ENCODE results near the gene TEX2. TPM values are rescaled to one million over a fixed set of nuclear protein-coding genes. Genes with fewer than 3 reads are reported as not detected.

Gene TEX2
- polyA plus RNA-seq, 3 donors, result 6.5 to 8.7 (median 7.8) TPM

GRCh38 chr17:64147110-64148016 is 115.7 kb downstream of the TEX2 start:
- peak overlapping the region in 1 of 2 donors; percentile 85 for H3K27ac ChIP-seq (ENCODE audit: low read depth in 1 of 2, low read length in 2 of 2)
- H3K36me3 ChIP-seq (replicated peaks in 1 of 2; ENCODE audit: control insufficient read depth in 1 of 2, insufficient read depth in 2 of 2, low read length in 2 of 2), result peaks cover 3 to 27% of the 10 kb centered on the region in 2 donors
- H3K9me3 ChIP-seq (replicated peaks in 1 of 2; ENCODE audit: control insufficient read depth in 1 of 2, insufficient read depth in 1 of 2, low read length in 2 of 2), result no peaks in the 10 kb centered on the region
- H3K4me3 ChIP-seq (replicated peaks in 1 of 3; ENCODE audit: low read depth in 2 of 3, low read length in 3 of 3), result peak overlapping the region in 2 of 3 experiments; percentile 72 to 93
- peak overlapping the region; percentile 79 for H3K4me2 ChIP-seq (replicated peaks; ENCODE audit: extremely low read depth, low read length, poor library complexity, severe bottlenecking)
- intact Hi-C loops (cut with micrococcal nuclease), result loop anchor here in 1 of 2 donors (5.0 kb wide), 3 partner anchors 35 to 135 kb away; partner anchors contain the start of gene TEX2
- TF ChIP-seq CTCF (IDR thresholded peaks at IDR 0.05), result no peak
- no peaks in the 10 kb centered on the region for H3K27me3 ChIP-seq (ENCODE audit: control insufficient read depth in 2 of 2, insufficient read depth in 2 of 2, low read length in 2 of 2)
- H3K9me3 Mint-ChIP-seq, result no peaks in the 10 kb centered on the region
- H2AFZ ChIP-seq (ENCODE audit: insufficient read depth, low read depth, low read length, poor library complexity, severe bottlenecking), result no peak overlapping the region
- H3K9ac ChIP-seq (ENCODE audit: insufficient read depth, low read length, poor library complexity, severe bottlenecking), result peak overlapping the region; percentile 79
- H3K4me1 ChIP-seq (ENCODE audit: control insufficient read depth in 1 of 2, insufficient read depth in 2 of 2, low read length in 2 of 2), result peaks cover 26 to 29% of the 10 kb centered on the region in 2 donors
- peaks cover 24% of the 10 kb centered on the region for H3K79me2 ChIP-seq (ENCODE audit: insufficient read depth, low read length)
- DNase-seq, result peak in 2 of 3 donors; percentile 43 to 48
- WGBS (ENCODE audit: insufficient coverage), result 40% methylated on average over 2 of the region's 15 CpGs
- H3K27ac Mint-ChIP-seq, result peak overlapping the region in 1 of 7 donors; percentile 70
- peaks cover 4% of the 10 kb centered on the region for H4K20me1 ChIP-seq (ENCODE audit: insufficient read depth, low read length)
- peaks cover 19 to 25% of the 10 kb centered on the region in 2 donors for H3K36me3 Mint-ChIP-seq
- H3K4me3 Mint-ChIP-seq, result no peak overlapping the region
- peaks cover 24% of the 10 kb centered on the region for H3K4me1 Mint-ChIP-seq
- no peaks in the 10 kb centered on the region for H3K27me3 Mint-ChIP-seq (ENCODE audit: low read depth in 3 of 3)

- peak; percentile 19 to 31 (median 22) for DNase-seq
- intact Hi-C loops (cut with micrococcal nuclease), result loop anchor here in 1 of 2 donors (5.0 kb wide), 3 partner anchors 36 to 136 kb away; partner anchors contain the start of gene TEX2
- Mint-ChIP-seq H3K36me3 (peaks cover 12 to 19% of the 10 kb centered on the region in 2 donors), H3K27ac (no peak overlapping the region), H3K4me1 (peaks cover 24% of the 10 kb centered on the region), H3K4me3 (no peak overlapping the region), H3K9me3 (no peaks in the 10 kb centered on the region), H3K27me3 (ENCODE audit: low read depth in 3 of 3) (no peaks in the 10 kb centered on the region)
- Histone ChIP-seq H3K79me2 (ENCODE audit: insufficient read depth, low read length) (peaks cover 24% of the 10 kb centered on the region), H3K27ac (ENCODE audit: low read depth in 1 of 2, low read length in 2 of 2) (peak overlapping the region; percentile 66 to 85), H3K4me1 (ENCODE audit: control insufficient read depth in 1 of 2, insufficient read depth in 2 of 2, low read length in 2 of 2) (peaks cover 26 to 29% of the 10 kb centered on the region in 2 donors), H2AFZ (ENCODE audit: insufficient read depth, low read depth, low read length, poor library complexity, severe bottlenecking) (peak overlapping the region; percentile 85), H3K4me3 (replicated peaks in 1 of 3; ENCODE audit: low read depth in 2 of 3, low read length in 3 of 3) (peak overlapping the region; percentile 72 to 95 (median 93)), H3K4me2 (replicated peaks; ENCODE audit: extremely low read depth, low read length, poor library complexity, severe bottlenecking) (peak overlapping the region; percentile 79), H3K36me3 (replicated peaks in 1 of 2; ENCODE audit: control insufficient read depth in 1 of 2, insufficient read depth in 2 of 2, low read length in 2 of 2) (peaks cover 0 to 20% of the 10 kb centered on the region in 2 donors), H3K27me3 (ENCODE audit: control insufficient read depth in 2 of 2, insufficient read depth in 2 of 2, low read length in 2 of 2) (no peaks in the 10 kb centered on the region), H4K20me1 (ENCODE audit: insufficient read depth, low read length) (peaks cover 4% of the 10 kb centered on the region), H3K9ac (ENCODE audit: insufficient read depth, low read length, poor library complexity, severe bottlenecking) (peak overlapping the region; percentile 79), H3K9me3 (replicated peaks in 1 of 2; ENCODE audit: control insufficient read depth in 1 of 2, insufficient read depth in 1 of 2, low read length in 2 of 2) (no peaks in the 10 kb centered on the region)
- under 1% methylated on average over 30 of the region's 34 CpGs for WGBS (ENCODE audit: insufficient coverage)
- TF ChIP-seq CTCF (IDR thresholded peaks at IDR 0.05), result no peak
Measured at GRCh38 chr17:64146418-64147109, 116.5 kb downstream of the TEX2 start.

Data from CD14-positive monocyte (primary cell).